D341Med (cell line): Measurements from ENCODE around the gene SLC25A28.

ENCODE experiments used
- DNase-seq: peaks from one replicate; pipeline ENCODE4 v3.0.0; 2012; ENCODE audit warnings: low spot score

The SLC25A28 gene

GRCh38 chr10:99583687-99584086, 36.6 kb downstream of the SLC25A28 start:
- DNase-seq: no peak

- DNase-seq: no peak
These were observed 37.9 kb downstream of the SLC25A28 start for GRCh38 chr10:99582255-99582770.

GRCh38 chr10:99579971-99580370, 40.3 kb downstream of the SLC25A28 start:
- no peak for DNase-seq

GRCh38 chr10:99573790-99574189, 46.4 kb downstream of the SLC25A28 start:
- no peak for DNase-seq

GRCh38 chr10:99571816-99572215, 48.4 kb downstream of the SLC25A28 start:
- DNase-seq: no peak

- no peak for DNase-seq
These were observed 50.3 kb downstream of the SLC25A28 start for GRCh38 chr10:99569961-99570360.

- DNase-seq: no peak
These were observed 50.8 kb downstream of the SLC25A28 start for GRCh38 chr10:99569253-99569939.

GRCh38 chr10:99565166-99565565, 55.1 kb downstream of the SLC25A28 start:
- DNase-seq: no peak

GRCh38 chr10:99564361-99564760, 55.9 kb downstream of the SLC25A28 start:
- DNase-seq: no peak

- DNase-seq: no peak
These were observed 57.6 kb downstream of the SLC25A28 start for GRCh38 chr10:99562631-99563030.
